HCT116 (cell line): ENCODE measurements around the gene ANO2.
"Not testable (repeated sequence)": the region's sequence is repeated elsewhere in the genome, so short reads cannot be mapped to it uniquely, and the experiment has no call there.

Experiments used
- CEBPB ChIP-seq: IDR thresholded peaks from 2 replicates; pipeline ENCODE4 v1.6.1; 2012; ENCODE audit warnings: low read depth
- EZH2 ChIP-seq: fragments of 200-600 bp; sonication (generic); IDR thresholded peaks from 2 replicates; pipeline ENCODE4 v1.6.1; 2017; ENCODE audit warnings: antibody characterized with exemption, mixed run types
- POLR2A ChIP-seq: IDR thresholded peaks from 2 replicates; pipeline ENCODE4 v1.7.0; 2011; ENCODE audit warnings: borderline replicate concordance; ENCODE audit not compliant: insufficient read depth, insufficient read length; ENCODE audit errors: extremely low read depth
- TF ChIP-seq, protein P1 (sequence below), 3 experiments: fragments of 200-600 bp in 1 of 3; sonication (generic) in 1 of 3; IDR thresholded peaks in 2 of 3; conservative IDR thresholded peaks in 1 of 3; 2 replicates each; pipeline ENCODE4 v1.5.1; 2012 to 2017; ENCODE audit warnings: low read depth in 2 of 3, low read length in 2 of 3, antibody characterized with exemption in 1 of 3, borderline replicate concordance in 1 of 3, control low read depth in 1 of 3, mild to moderate bottlenecking in 1 of 3, mixed read lengths in 1 of 3, mixed run types in 1 of 3, moderate library complexity in 1 of 3; ENCODE audit not compliant: insufficient read depth in 1 of 3
- TF ChIP-seq, protein P2 (sequence below): IDR thresholded peaks from 2 replicates; pipeline ENCODE4 v1.6.1; 2011; ENCODE audit warnings: mild to moderate bottlenecking, low read length, moderate library complexity; ENCODE audit not compliant: insufficient replicate concordance; ENCODE audit errors: extremely low read depth
- TF ChIP-seq, protein P3 (sequence below): IDR thresholded peaks from 2 replicates; pipeline ENCODE4 v1.6.1; 2012; ENCODE audit warnings: low read depth

DNA sequence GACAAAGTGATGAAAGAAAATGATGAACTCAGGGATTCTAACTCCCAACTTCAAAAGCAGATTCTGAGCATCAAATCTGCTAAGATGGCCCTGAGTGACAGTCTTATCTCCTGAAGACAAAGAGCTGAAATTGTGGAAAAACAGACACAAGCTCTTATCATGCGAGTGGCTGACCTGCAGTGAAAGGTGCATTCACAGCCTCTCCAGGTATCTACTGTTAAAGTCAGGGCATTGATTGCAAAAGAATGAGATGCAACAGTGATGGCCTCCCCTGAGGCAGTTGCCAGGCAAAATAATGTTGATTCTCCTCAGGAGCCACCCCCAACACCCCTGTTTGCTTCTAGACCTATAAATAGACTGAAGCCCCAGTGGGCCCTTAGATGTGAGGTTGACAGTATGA lies 126.2 kb downstream of the ANO2 start:
- TF ChIP-seq, protein P1, sequence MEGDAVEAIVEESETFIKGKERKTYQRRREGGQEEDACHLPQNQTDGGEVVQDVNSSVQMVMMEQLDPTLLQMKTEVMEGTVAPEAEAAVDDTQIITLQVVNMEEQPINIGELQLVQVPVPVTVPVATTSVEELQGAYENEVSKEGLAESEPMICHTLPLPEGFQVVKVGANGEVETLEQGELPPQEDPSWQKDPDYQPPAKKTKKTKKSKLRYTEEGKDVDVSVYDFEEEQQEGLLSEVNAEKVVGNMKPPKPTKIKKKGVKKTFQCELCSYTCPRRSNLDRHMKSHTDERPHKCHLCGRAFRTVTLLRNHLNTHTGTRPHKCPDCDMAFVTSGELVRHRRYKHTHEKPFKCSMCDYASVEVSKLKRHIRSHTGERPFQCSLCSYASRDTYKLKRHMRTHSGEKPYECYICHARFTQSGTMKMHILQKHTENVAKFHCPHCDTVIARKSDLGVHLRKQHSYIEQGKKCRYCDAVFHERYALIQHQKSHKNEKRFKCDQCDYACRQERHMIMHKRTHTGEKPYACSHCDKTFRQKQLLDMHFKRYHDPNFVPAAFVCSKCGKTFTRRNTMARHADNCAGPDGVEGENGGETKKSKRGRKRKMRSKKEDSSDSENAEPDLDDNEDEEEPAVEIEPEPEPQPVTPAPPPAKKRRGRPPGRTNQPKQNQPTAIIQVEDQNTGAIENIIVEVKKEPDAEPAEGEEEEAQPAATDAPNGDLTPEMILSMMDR (IDR thresholded peaks at IDR 0.05 in 2 of 3, conservative IDR thresholded peaks at IDR 0.05 in 1 of 3; ENCODE audit: borderline replicate concordance in 1 of 3, insufficient read depth in 1 of 3, low read depth in 2 of 3, low read length in 2 of 3) = not testable (repeated sequence)
- TF ChIP-seq, protein P2, sequence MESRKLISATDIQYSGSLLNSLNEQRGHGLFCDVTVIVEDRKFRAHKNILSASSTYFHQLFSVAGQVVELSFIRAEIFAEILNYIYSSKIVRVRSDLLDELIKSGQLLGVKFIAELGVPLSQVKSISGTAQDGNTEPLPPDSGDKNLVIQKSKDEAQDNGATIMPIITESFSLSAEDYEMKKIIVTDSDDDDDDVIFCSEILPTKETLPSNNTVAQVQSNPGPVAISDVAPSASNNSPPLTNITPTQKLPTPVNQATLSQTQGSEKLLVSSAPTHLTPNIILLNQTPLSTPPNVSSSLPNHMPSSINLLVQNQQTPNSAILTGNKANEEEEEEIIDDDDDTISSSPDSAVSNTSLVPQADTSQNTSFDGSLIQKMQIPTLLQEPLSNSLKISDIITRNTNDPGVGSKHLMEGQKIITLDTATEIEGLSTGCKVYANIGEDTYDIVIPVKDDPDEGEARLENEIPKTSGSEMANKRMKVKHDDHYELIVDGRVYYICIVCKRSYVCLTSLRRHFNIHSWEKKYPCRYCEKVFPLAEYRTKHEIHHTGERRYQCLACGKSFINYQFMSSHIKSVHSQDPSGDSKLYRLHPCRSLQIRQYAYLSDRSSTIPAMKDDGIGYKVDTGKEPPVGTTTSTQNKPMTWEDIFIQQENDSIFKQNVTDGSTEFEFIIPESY = not testable (repeated sequence)
- TF ChIP-seq EZH2, CEBPB, POLR2A: not testable (repeated sequence)
- TF ChIP-seq, protein P3, sequence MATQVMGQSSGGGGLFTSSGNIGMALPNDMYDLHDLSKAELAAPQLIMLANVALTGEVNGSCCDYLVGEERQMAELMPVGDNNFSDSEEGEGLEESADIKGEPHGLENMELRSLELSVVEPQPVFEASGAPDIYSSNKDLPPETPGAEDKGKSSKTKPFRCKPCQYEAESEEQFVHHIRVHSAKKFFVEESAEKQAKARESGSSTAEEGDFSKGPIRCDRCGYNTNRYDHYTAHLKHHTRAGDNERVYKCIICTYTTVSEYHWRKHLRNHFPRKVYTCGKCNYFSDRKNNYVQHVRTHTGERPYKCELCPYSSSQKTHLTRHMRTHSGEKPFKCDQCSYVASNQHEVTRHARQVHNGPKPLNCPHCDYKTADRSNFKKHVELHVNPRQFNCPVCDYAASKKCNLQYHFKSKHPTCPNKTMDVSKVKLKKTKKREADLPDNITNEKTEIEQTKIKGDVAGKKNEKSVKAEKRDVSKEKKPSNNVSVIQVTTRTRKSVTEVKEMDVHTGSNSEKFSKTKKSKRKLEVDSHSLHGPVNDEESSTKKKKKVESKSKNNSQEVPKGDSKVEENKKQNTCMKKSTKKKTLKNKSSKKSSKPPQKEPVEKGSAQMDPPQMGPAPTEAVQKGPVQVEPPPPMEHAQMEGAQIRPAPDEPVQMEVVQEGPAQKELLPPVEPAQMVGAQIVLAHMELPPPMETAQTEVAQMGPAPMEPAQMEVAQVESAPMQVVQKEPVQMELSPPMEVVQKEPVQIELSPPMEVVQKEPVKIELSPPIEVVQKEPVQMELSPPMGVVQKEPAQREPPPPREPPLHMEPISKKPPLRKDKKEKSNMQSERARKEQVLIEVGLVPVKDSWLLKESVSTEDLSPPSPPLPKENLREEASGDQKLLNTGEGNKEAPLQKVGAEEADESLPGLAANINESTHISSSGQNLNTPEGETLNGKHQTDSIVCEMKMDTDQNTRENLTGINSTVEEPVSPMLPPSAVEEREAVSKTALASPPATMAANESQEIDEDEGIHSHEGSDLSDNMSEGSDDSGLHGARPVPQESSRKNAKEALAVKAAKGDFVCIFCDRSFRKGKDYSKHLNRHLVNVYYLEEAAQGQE = not testable (repeated sequence)
